ENCODE measurements around the gene ENTPD8.
A peak's percentile ranks its signal among the peaks of the same experiment; 100 is the strongest.

The ENTPD8 gene

GRCh38 chr9:137461316-137461662 is 20.1 kb upstream of the ENTPD8 start:
- Histone ChIP-seq H3K36me3 (replicated peaks; ENCODE audit: low read depth, low read length) (peaks cover 6% of the 10 kb centered on the region), H3K27ac (ENCODE audit: low read length) (no peak overlapping the region), H3K27me3 (ENCODE audit: low read depth, low read length) (no peaks in the 10 kb centered on the region), H3K9me3 (ENCODE audit: insufficient read depth, low read length) (no peaks in the 10 kb centered on the region), H3K4me3 (ENCODE audit: low read length) (peak overlapping the region; percentile 80), H3K9ac (ENCODE audit: low read length) (peak overlapping the region; percentile 28; the same call in 1 of the 2 replicates), H2AFZ (ENCODE audit: low read depth, low read length) (no peak overlapping the region), H3K4me1 (ENCODE audit: low read length) (peaks cover 27% of the 10 kb centered on the region), H3K79me2 (ENCODE audit: low read length) (peaks cover 14% of the 10 kb centered on the region), H3K4me2 (ENCODE audit: low read length) (peak overlapping the region; percentile 72), H4K20me1 (ENCODE audit: insufficient read depth, low read length) (no peaks in the 10 kb centered on the region)
- TF ChIP-seq CTCF (IDR thresholded peaks at IDR 0.05; ENCODE audit: low read depth, low read length) (no peak), EZH2phosphoT487 (IDR thresholded peaks at IDR 0.05; ENCODE audit: low read depth) (no peak)

- Histone ChIP-seq H3K9me3 (ENCODE audit: insufficient read depth, low read length) (no peaks in the 10 kb centered on the region), H3K4me1 (ENCODE audit: low read length) (peaks cover 27% of the 10 kb centered on the region), H4K20me1 (ENCODE audit: insufficient read depth, low read length) (no peaks in the 10 kb centered on the region), H3K79me2 (ENCODE audit: low read length) (peaks cover 14% of the 10 kb centered on the region), H3K36me3 (replicated peaks; ENCODE audit: low read depth, low read length) (peaks cover 12% of the 10 kb centered on the region), H3K27me3 (ENCODE audit: low read depth, low read length) (no peaks in the 10 kb centered on the region), H2AFZ (ENCODE audit: low read depth, low read length) (no peak overlapping the region), H3K4me2 (ENCODE audit: low read length) (peak overlapping the region; percentile 72), H3K4me3 (ENCODE audit: low read length) (peak overlapping the region; percentile 98; the same call in 1 of the 2 replicates), H3K9ac (ENCODE audit: low read length) (peak overlapping the region; percentile 56; the same call in 1 of the 2 replicates), H3K27ac (ENCODE audit: low read length) (no peak overlapping the region)
- TF ChIP-seq CTCF (IDR thresholded peaks at IDR 0.05; ENCODE audit: low read depth, low read length) (no peak), EZH2phosphoT487 (IDR thresholded peaks at IDR 0.05; ENCODE audit: low read depth) (no peak)
These were observed 19.5 kb upstream of the ENTPD8 start for GRCh38 chr9:137460363-137461315.

GRCh38 chr9:137459601-137460362 is 18.6 kb upstream of the ENTPD8 start:
- Histone ChIP-seq H3K36me3 (replicated peaks; ENCODE audit: low read depth, low read length) (peaks cover 16% of the 10 kb centered on the region), H3K9ac (ENCODE audit: low read length) (peak overlapping the region; percentile 56), H4K20me1 (ENCODE audit: insufficient read depth, low read length) (no peaks in the 10 kb centered on the region; the same call in 1 of the 2 replicates), H2AFZ (ENCODE audit: low read depth, low read length) (no peak overlapping the region), H3K4me2 (ENCODE audit: low read length) (peak overlapping the region; percentile 69), H3K4me3 (ENCODE audit: low read length) (peak overlapping the region; percentile 98), H3K79me2 (ENCODE audit: low read length) (peaks cover 14% of the 10 kb centered on the region), H3K9me3 (ENCODE audit: insufficient read depth, low read length) (no peaks in the 10 kb centered on the region), H3K4me1 (ENCODE audit: low read length) (peaks cover 27% of the 10 kb centered on the region), H3K27ac (ENCODE audit: low read length) (peak overlapping the region; percentile 13; the same call in 1 of the 2 replicates), H3K27me3 (ENCODE audit: low read depth, low read length) (no peaks in the 10 kb centered on the region)
- TF ChIP-seq CTCF (IDR thresholded peaks at IDR 0.05; ENCODE audit: low read depth, low read length) = no peak
- TF ChIP-seq EZH2phosphoT487 (IDR thresholded peaks at IDR 0.05; ENCODE audit: low read depth) = no peak
